Sigmoid colon (tissue), 3 donors: ENCODE data around the gene FGG.

Source experiments
- POLR2A ChIP-seq, 2 donors: fragments of 450-650 bp; IDR thresholded peaks; one replicate each; pipeline ENCODE4 v1.6.1; 2016; ENCODE audit warnings: antibody characterized with exemption in 2 of 2, mild to moderate bottlenecking in 2 of 2, moderate library complexity in 2 of 2
- TF ChIP-seq, protein P1 (sequence below), 4 experiments: fragments of 450-650 bp in 3 of 4; fragments of 200-600 bp in 1 of 4; IDR thresholded peaks; one replicate each; pipeline ENCODE4 v1.5.1; 2016 to 2019; ENCODE audit warnings: antibody characterized with exemption in 4 of 4, mild to moderate bottlenecking in 3 of 4, moderate library complexity in 2 of 4

DNA sequence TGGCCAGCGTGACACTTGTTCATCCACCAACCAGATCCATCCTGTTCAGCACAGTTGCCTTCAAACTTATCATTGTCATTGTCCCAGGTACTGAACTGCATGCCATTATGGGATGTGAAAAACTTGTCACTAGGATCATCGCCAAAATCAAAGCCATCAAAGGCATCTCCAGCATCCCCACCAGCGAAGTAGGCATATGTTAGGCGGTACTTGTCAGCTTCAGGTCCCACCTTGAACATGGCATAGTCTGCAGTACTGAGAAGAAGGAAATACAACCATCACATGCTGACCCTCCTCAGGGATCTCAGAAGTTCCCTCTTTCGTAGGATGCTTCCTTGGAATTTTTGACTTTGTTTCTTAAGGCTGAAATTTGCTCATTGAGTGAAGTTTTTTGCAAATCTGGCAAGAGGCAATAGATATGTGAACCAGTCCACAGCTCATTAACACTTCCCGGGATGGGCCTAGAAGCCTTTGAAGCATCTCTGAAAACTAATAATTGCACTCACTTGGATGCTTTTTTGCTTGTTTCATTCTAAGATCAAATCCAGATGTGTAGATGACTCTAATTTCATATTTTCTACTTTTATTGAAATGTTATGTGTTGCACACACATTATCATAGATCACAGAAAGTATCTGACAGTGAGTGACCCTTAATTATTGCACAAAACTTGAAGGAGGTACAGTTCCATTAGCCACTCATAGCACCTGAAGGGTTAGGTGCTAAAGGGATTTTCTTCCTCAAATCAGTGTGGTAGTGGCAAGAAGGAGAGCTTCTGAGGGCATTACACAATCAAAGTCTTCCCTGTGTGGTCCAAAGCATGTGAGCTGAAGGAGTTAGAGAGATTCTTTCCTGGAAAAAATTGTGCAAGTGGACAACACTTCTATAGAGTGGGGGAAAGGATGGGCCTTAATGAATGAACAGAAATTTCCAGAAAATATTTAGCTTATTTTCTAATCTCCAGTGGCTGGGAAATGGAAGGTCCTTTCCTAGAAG lies 5.4 kb downstream of the FGG start:
- TF ChIP-seq, protein P1, sequence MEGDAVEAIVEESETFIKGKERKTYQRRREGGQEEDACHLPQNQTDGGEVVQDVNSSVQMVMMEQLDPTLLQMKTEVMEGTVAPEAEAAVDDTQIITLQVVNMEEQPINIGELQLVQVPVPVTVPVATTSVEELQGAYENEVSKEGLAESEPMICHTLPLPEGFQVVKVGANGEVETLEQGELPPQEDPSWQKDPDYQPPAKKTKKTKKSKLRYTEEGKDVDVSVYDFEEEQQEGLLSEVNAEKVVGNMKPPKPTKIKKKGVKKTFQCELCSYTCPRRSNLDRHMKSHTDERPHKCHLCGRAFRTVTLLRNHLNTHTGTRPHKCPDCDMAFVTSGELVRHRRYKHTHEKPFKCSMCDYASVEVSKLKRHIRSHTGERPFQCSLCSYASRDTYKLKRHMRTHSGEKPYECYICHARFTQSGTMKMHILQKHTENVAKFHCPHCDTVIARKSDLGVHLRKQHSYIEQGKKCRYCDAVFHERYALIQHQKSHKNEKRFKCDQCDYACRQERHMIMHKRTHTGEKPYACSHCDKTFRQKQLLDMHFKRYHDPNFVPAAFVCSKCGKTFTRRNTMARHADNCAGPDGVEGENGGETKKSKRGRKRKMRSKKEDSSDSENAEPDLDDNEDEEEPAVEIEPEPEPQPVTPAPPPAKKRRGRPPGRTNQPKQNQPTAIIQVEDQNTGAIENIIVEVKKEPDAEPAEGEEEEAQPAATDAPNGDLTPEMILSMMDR (IDR thresholded peaks at IDR 0.05) = no peak
- TF ChIP-seq POLR2A (IDR thresholded peaks at IDR 0.05) = no peak
